ENCODE measurements around the gene IPO13.

GRCh38 chr1:43908226-43908625 is 38.5 kb upstream of the IPO13 start:
- TF ChIP-seq CTCF (conservative IDR thresholded peaks at IDR 0.05 in 1 of 2, IDR thresholded peaks at IDR 0.05 in 1 of 2; ENCODE audit: low read depth in 1 of 2, low read length in 2 of 2) = no peak
- no peak for TF ChIP-seq EZH2 (IDR thresholded peaks at IDR 0.05; ENCODE audit: low read length, missing control alignments)
